GM12878 (cell line): ENCODE data around the gene ATP5ME. TPM values are rescaled to one million over a fixed set of nuclear protein-coding genes. Genes with fewer than 3 reads are reported as not detected.

Source experiments
- ATAC-seq: fragments of 200-7000 bp; cut with Tn5 transposase; 3 replicates; pipeline ENCODE4 v1.9.1; 2020; ENCODE audit warnings: mild to moderate bottlenecking, moderate library complexity
- BruUV-seq: library from RNA; stranded (reverse); fragments of 400-500 nt; replicated peaks from 2 replicates; lab custom pipeline; 2021; lab: Mats Ljungman, UMichigan
- CTCF ChIA-PET: fragments of 300-600 bp; sonication (Branson Sonifier 250); formaldehyde crosslinking; extraction: SDS; loops from one replicate; lab custom pipeline; 2021; ENCODE audit warnings: inconsistent platforms; lab: Yijun Ruan, JAX
- POLR2A ChIA-PET: fragments of 350-600 bp; formaldehyde crosslinking; extraction: SDS; loops from one replicate; lab custom pipeline; 2021; ENCODE audit warnings: inconsistent platforms; lab: Charles Lee
- RAD21 ChIA-PET: fragments of 300-600 bp; sonication (Branson Sonifier 250); formaldehyde crosslinking; loops from one replicate; lab custom pipeline; 2023; ENCODE audit warnings: antibody characterized with exemption; ENCODE audit not compliant: unreplicated experiment; lab: Charles Lee
- SMC1A ChIA-PET: fragments of 300-600 bp; sonication (Branson Sonifier 250); formaldehyde crosslinking; loops from one replicate; lab custom pipeline; 2023; ENCODE audit not compliant: unreplicated experiment, uncharacterized antibody; lab: Charles Lee
- DNase-seq: peaks from one replicate; pipeline ENCODE4 v3.0.0-alpha.2; 2011; ENCODE audit warnings: low read depth, low spot score
- FAIRE-seq: peaks from 3 replicates; lab custom pipeline; 2011; peaks lifted over from hg19 to GRCh38; lab: Jason Lieb, UNC
- H2AFZ ChIP-seq: 2 replicates; pipeline ENCODE4 v1.6.0; 2011; ENCODE audit warnings: low read depth, low read length, control low read depth; ENCODE audit not compliant: control insufficient read depth
- H3K27ac ChIP-seq: 2 replicates; pipeline ENCODE4 v1.5.1; 2011; ENCODE audit warnings: control low read depth; ENCODE audit not compliant: control insufficient read depth, insufficient read depth
- H3K27me3 ChIP-seq, 2 experiments: replicated peaks in 1 of 2; 2 replicates each; pipeline versions ENCODE4 v1.6.0 to v1.6.1; 2011; ENCODE audit warnings: low read length in 1 of 2; ENCODE audit not compliant: control insufficient read depth in 2 of 2, insufficient read depth in 2 of 2
- H3K36me3 ChIP-seq, 2 experiments: 2 replicates each; pipeline ENCODE4 v1.5.1; 2011; ENCODE audit warnings: low read length in 1 of 2; ENCODE audit not compliant: control insufficient read depth in 2 of 2, insufficient read depth in 2 of 2
- H3K4me1 ChIP-seq: 2 replicates; pipeline ENCODE4 v1.6.1; 2011; ENCODE audit warnings: mild to moderate bottlenecking, low read length, moderate library complexity, mixed read lengths; ENCODE audit not compliant: control insufficient read depth, insufficient read depth
- H3K4me2 ChIP-seq: 2 replicates; pipeline ENCODE4 v1.6.0; 2011; ENCODE audit warnings: control low read depth; ENCODE audit not compliant: control insufficient read depth, insufficient read depth
- H3K4me3 ChIP-seq: fragments of 200-600 bp; sonication (generic); 2 replicates; pipeline ENCODE4 v1.5.1; 2016
- H3K79me2 ChIP-seq: 2 replicates; pipeline ENCODE4 v1.6.0; 2011; ENCODE audit warnings: low read length; ENCODE audit not compliant: control insufficient read depth, insufficient read depth
- H3K9ac ChIP-seq: 2 replicates; pipeline ENCODE4 v1.8.0; 2011; ENCODE audit warnings: low read length, control low read depth, mixed read lengths; ENCODE audit not compliant: control insufficient read depth, insufficient read depth
- H3K9me3 ChIP-seq: replicated peaks from 3 replicates; pipeline ENCODE4 v1.5.1; 2011; ENCODE audit warnings: mild to moderate bottlenecking, low read length; ENCODE audit not compliant: control insufficient read depth, insufficient read depth
- H4K20me1 ChIP-seq: 2 replicates; pipeline ENCODE4 v1.6.0; 2011; ENCODE audit not compliant: control insufficient read depth, insufficient read depth
- RB1 ChIP-seq: fragments of 450-650 bp; formaldehyde crosslinking; IDR thresholded peaks from 2 replicates; pipeline ENCODE4 v1.6.1; 2017; ENCODE audit warnings: mild to moderate bottlenecking, borderline replicate concordance
- TCF3 ChIP-seq: IDR thresholded peaks from 2 replicates; pipeline ENCODE4 v1.6.1; 2012; ENCODE audit warnings: low read depth, mild to moderate bottlenecking, low read length, borderline replicate concordance; ENCODE audit not compliant: insufficient read depth
- ZBTB4 ChIP-seq: fragments of 450-650 bp; formaldehyde crosslinking; IDR thresholded peaks from 2 replicates; pipeline ENCODE4 v1.4.0; 2022; ENCODE audit warnings: mild to moderate bottlenecking, moderate library complexity
- WGBS: methylation state at CpG from one replicate; pipeline ENCODE4 v1.1.6; 2016; ENCODE audit warnings: low lambda C conversion rate; ENCODE audit not compliant: insufficient replicate concordance, insufficient coverage; ENCODE audit errors: missing lambda C conversion rate; 5-methylcytosine and 5-hydroxymethylcytosine counted together
- in situ Hi-C: fragments of 300-500 bp; cut with MboI; formaldehyde crosslinking; loops from 9 replicates; pipeline ENCODE4 v1.14.3; 2018; ENCODE audit warnings: mixed read lengths
- intact Hi-C: fragments of 100-400 bp; cut with micrococcal nuclease; formaldehyde crosslinking; loops from one replicate; pipeline ENCODE4 v1.14.2; 2022; ENCODE audit not compliant: unreplicated experiment
- polyA plus RNA-seq, 11 experiments: library from polyadenylated mRNA; depleted of rRNA in 4 of 11; unstranded in 6 of 11; stranded (reverse) in 5 of 11; fragments of >200 nt; fragmentation: Nextera tagmentation in 4 of 11; fragmentation: Illumina TruSeq in 1 of 11; extraction: Ambion mirVana in 4 of 11; extraction: Trizol in 1 of 11; gene quantifications; 1 replicate in 1 of 11; 2 replicates in 10 of 11; pipeline versions ENCODE4 v1.2.1 to v1.2.3, GENCODE V29; 2011 to 2016; ENCODE audit warnings: inconsistent platforms in 2 of 11, missing spikeins in 2 of 11, low read depth in 1 of 11
- total RNA-seq, 4 experiments: library from RNA; depleted of rRNA in 3 of 4; stranded (reverse); fragments of >200 nt in 3 of 4; fragmentation: Illumina TruSeq in 1 of 4; extraction: Trizol in 1 of 4; gene quantifications; 2 replicates each; pipeline versions ENCODE4 v1.2.1 to v1.2.3, GENCODE V29; 2013 to 2021

Gene ATP5ME
- total and polyA plus RNA-seq, 10 of the 15 experiments (the other 5 are each of a cell fraction or from before 2014, with no cell fraction given), result 279 to 2,374 (median 509) TPM

- ATAC-seq (no peak), FAIRE-seq (no peak), DNase-seq (no peak)
- no TSS peak for BruUV-seq
- Histone ChIP-seq H3K27ac (no peak overlapping the region), H3K4me3 (no peak overlapping the region), H3K27me3 (no peaks in the 10 kb centered on the region), H3K9me3 (no peaks in the 10 kb centered on the region; the same call in 2 of the 3 replicates), H4K20me1 (peaks cover 2% of the 10 kb centered on the region; the same call in 1 of the 2 replicates), H3K4me1 (no peaks in the 10 kb centered on the region), H3K79me2 (no peaks in the 10 kb centered on the region; the same call in none of the 2 replicates), H3K9ac (no peak overlapping the region), H2AFZ (no peak overlapping the region), H3K4me2 (no peak overlapping the region), H3K36me3 (peaks cover 2 to 11% of the 10 kb centered on the region in 2 experiments; a peak in 2 of 4 replicates)
- SMC1A ChIA-PET, result no interaction called here
- in situ Hi-C loops (no loop called here), intact Hi-C loops (no loop called here)
- CTCF ChIA-PET, result no interaction called here
- 97% methylated on average over 26 of the region's 61 CpGs for WGBS
- RAD21 ChIA-PET, result no interaction called here
- POLR2A ChIA-PET, result no interaction called here
- TF ChIP-seq RB1 (no peak), ZBTB4 (CRISPR knock-in tag) (no peak), TCF3 (0 out of 2 replicates have a peak, but pooled peaks have one; percentile 50)
- TF ChIP-seq, all 136 proteins: peak for 1
Observed at GRCh38 chr4:722851-723360, 48.8 kb upstream of the ATP5ME start.
